D721Med (cell line): Measurements from ENCODE around the gene NSD2.
"Not testable (repeated sequence)": the region's sequence is repeated elsewhere in the genome, so short reads cannot be mapped to it uniquely, and the experiment has no call there.

Experiments
- DNase-seq: peaks from one replicate; pipeline ENCODE4 v3.0.0; 2011; ENCODE audit warnings: low spot score; ENCODE audit not compliant: insufficient read length
- FAIRE-seq: peaks from 2 replicates; lab custom pipeline; 2011; peaks lifted over from hg19 to GRCh38; lab: Jason Lieb, UNC
- CTCF ChIP-seq: IDR thresholded peaks from 2 replicates; pipeline ENCODE4 v1.5.1; 2012; ENCODE audit warnings: mild to moderate bottlenecking, control low read depth; ENCODE audit not compliant: insufficient read depth; ENCODE audit errors: missing control alignments

The NSD2 gene

GRCh38 chr4:2011583-2011982 is 140.4 kb downstream of the NSD2 start:
- no peak for TF ChIP-seq CTCF
- no peak for FAIRE-seq

GRCh38 chr4:2015008-2015407 is 143.8 kb downstream of the NSD2 start:
- DNase-seq = no peak
- no peak for TF ChIP-seq CTCF
- no peak for FAIRE-seq

More at GRCh38 chr4:2011583-2011982, 140.4 kb downstream of the NSD2 start:
- no peak for DNase-seq

- FAIRE-seq, DNase-seq: not testable (repeated sequence)
Observed at GRCh38 chr4:2021358-2022018, 150.3 kb downstream of the NSD2 start.

- no peak for TF ChIP-seq CTCF
- FAIRE-seq = no peak
- DNase-seq = no peak
Observed at GRCh38 chr4:2024683-2025082, 153.5 kb downstream of the NSD2 start.

- no peak for TF ChIP-seq CTCF
- FAIRE-seq = no peak
- DNase-seq = no peak
Observed at GRCh38 chr4:2025817-2026216, 154.6 kb downstream of the NSD2 start.

- FAIRE-seq, DNase-seq: not testable (repeated sequence)
Observed at GRCh38 chr4:2027120-2027519, 155.9 kb downstream of the NSD2 start.

- DNase-seq, FAIRE-seq: not testable (repeated sequence)
Observed at GRCh38 chr4:2031161-2031560, 160.0 kb downstream of the NSD2 start.
